HepG2 (cell line): Measurements from ENCODE around the gene TOB2. TPM values are rescaled to one million over a fixed set of nuclear protein-coding genes. Genes with fewer than 3 reads are reported as not detected.

Experiments used
- NFYB ChIP-seq: sonication (generic); formaldehyde crosslinking; IDR thresholded peaks from 2 replicates; pipeline ENCODE4 v1.4.0; 2020; ENCODE audit warnings: missing genetic modification reagents
- NKX3-1 ChIP-seq: sonication (generic); formaldehyde crosslinking; IDR thresholded peaks from 2 replicates; pipeline ENCODE4 v1.5.0; 2020; ENCODE audit warnings: missing genetic modification reagents
- NR2F1 ChIP-seq, 2 experiments: fragments of 450-650 bp in 1 of 2; formaldehyde crosslinking in 1 of 2; IDR thresholded peaks; 2 replicates each; pipeline versions ENCODE4 v1.5.0 to v1.6.1; 2016 to 2020; ENCODE audit warnings: mild to moderate bottlenecking in 1 of 2, missing compliant biosample characterization in 1 of 2, missing genetic modification reagents in 1 of 2, moderate library complexity in 1 of 2
- TCF7 ChIP-seq: sonication (generic); IDR thresholded peaks from 2 replicates; pipeline ENCODE4 v1.6.1; 2016; ENCODE audit warnings: antibody characterized with exemption, low read depth
- ZMYM4 ChIP-seq: sonication (generic); formaldehyde crosslinking; IDR thresholded peaks from 2 replicates; pipeline ENCODE4 v1.8.1; 2023; ENCODE audit warnings: mild to moderate bottlenecking, missing genetic modification reagents
- ZNF256 ChIP-seq: sonication (generic); formaldehyde crosslinking; conservative IDR thresholded peaks from 2 replicates; pipeline ENCODE4 v1.4.0; 2020; ENCODE audit warnings: missing genetic modification reagents
- ZNF30 ChIP-seq: sonication (generic); formaldehyde crosslinking; IDR thresholded peaks from 2 replicates; pipeline ENCODE4 v1.5.0; 2020; ENCODE audit warnings: mild to moderate bottlenecking, missing genetic modification reagents
- ZNF331 ChIP-seq: sonication (generic); formaldehyde crosslinking; IDR thresholded peaks from 2 replicates; pipeline ENCODE4 v1.4.0; 2020; ENCODE audit warnings: missing genetic modification reagents
- ZSCAN31 ChIP-seq: sonication (generic); formaldehyde crosslinking; IDR thresholded peaks from 2 replicates; pipeline ENCODE4 v1.5.0; 2020; ENCODE audit warnings: low read depth, mild to moderate bottlenecking, missing genetic modification reagents
- polyA plus RNA-seq, 8 experiments: library from polyadenylated mRNA; depleted of rRNA in 3 of 8; stranded (reverse) in 7 of 8; unstranded in 1 of 8; fragments of >200 nt; fragmentation: Illumina TruSeq in 4 of 8; extraction: Trizol in 4 of 8; gene quantifications; 2 replicates each; pipeline versions ENCODE4 v1.2.1 to v1.2.3, GENCODE V29; 2011 to 2016; ENCODE audit warnings: low read depth in 4 of 8, missing spikeins in 1 of 8, mixed read lengths in 1 of 8; ENCODE audit not compliant: insufficient read depth in 1 of 8
- total RNA-seq, 5 experiments: library from RNA; depleted of rRNA; stranded (reverse); fragments of >200 nt; fragmentation: Illumina TruSeq; extraction: Trizol; gene quantifications; 2 replicates each; pipeline ENCODE4 v1.2.3, GENCODE V29; 2016; ENCODE audit warnings: low read depth in 1 of 5
- TF ChIP-seq, protein P1 (sequence below): sonication (generic); formaldehyde crosslinking; IDR thresholded peaks from 2 replicates; pipeline ENCODE4 v1.8.0; 2022; ENCODE audit warnings: mild to moderate bottlenecking, missing genetic modification reagents; ENCODE audit not compliant: insufficient replicate concordance
- TF ChIP-seq, protein P2 (sequence below): sonication (generic); formaldehyde crosslinking; IDR thresholded peaks from 2 replicates; pipeline ENCODE4 v1.4.0; 2020; ENCODE audit warnings: missing genetic modification reagents
- TF ChIP-seq, protein P3 (sequence below): sonication (generic); formaldehyde crosslinking; IDR thresholded peaks from 2 replicates; pipeline ENCODE4 v1.4.0; 2020; ENCODE audit warnings: missing genetic modification reagents
- TF ChIP-seq, protein P4 (sequence below): IDR thresholded peaks from 2 replicates; pipeline ENCODE4 v1.6.1; 2012; ENCODE audit warnings: low read length, improper control_type of control experiment
- TF ChIP-seq, protein P5 (sequence below): sonication (generic); formaldehyde crosslinking; IDR thresholded peaks from 2 replicates; pipeline ENCODE4 v1.4.0; 2020; ENCODE audit warnings: mild to moderate bottlenecking, low read depth, missing genetic modification reagents

The TOB2 gene
- total and polyA plus RNA-seq, 2 of the 13 experiments (the other 11 are each of a cell fraction or from before 2014, with no cell fraction given) = 12.2 to 13.7 TPM

DNA sequence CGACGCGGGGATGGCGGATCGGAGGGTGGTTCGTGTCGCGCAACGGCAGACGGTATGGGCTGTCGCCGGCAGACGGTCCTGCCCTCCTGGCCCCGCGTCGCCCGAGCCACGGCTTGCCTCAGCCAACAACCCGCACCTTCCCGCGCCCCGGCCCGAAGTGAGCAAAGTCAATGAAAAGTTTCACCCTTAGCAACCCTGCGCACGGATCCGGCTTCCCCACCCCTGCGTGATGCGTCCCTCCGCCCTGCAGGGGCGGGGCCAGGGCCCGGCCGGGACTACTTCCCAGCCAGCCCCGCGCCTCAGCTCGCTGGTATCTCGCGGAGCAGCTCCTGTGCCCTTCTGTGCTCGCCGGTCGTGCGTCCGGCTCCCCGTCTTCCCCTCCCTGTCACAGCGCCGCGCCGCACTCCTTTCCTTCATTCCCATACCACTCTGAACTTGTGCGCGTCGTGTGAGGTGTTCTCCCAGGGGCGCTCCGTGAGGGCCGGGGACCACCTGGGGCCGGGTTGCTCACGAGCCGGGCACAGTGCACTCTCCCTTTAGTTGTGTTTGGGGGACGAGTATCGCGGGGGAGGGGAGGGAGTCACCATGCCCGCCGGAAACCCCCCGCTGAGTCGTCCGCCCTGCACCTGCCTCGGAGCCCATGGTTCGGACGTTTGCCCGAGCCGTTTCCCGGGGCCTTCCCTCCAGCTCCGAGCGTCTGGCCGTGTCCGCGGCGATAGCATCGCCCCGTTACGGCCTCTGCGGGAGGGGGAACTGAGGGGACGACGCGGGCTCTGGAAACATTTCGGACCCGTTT, at the start of gene TOB2 (continued):
- TF ChIP-seq, protein P1, sequence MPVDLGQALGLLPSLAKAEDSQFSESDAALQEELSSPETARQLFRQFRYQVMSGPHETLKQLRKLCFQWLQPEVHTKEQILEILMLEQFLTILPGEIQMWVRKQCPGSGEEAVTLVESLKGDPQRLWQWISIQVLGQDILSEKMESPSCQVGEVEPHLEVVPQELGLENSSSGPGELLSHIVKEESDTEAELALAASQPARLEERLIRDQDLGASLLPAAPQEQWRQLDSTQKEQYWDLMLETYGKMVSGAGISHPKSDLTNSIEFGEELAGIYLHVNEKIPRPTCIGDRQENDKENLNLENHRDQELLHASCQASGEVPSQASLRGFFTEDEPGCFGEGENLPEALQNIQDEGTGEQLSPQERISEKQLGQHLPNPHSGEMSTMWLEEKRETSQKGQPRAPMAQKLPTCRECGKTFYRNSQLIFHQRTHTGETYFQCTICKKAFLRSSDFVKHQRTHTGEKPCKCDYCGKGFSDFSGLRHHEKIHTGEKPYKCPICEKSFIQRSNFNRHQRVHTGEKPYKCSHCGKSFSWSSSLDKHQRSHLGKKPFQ (CRISPR knock-in tag) = peak; percentile 75
- TF ChIP-seq, protein P2, sequence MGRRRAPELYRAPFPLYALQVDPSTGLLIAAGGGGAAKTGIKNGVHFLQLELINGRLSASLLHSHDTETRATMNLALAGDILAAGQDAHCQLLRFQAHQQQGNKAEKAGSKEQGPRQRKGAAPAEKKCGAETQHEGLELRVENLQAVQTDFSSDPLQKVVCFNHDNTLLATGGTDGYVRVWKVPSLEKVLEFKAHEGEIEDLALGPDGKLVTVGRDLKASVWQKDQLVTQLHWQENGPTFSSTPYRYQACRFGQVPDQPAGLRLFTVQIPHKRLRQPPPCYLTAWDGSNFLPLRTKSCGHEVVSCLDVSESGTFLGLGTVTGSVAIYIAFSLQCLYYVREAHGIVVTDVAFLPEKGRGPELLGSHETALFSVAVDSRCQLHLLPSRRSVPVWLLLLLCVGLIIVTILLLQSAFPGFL (CRISPR knock-in tag) = no peak; the same call in 1 of the 2 replicates
- TF ChIP-seq NKX3-1 (CRISPR knock-in tag) (peak; percentile 91), ZSCAN31 (CRISPR knock-in tag) (peak; percentile 91), TCF7 (no peak), NFYB (CRISPR knock-in tag) (peak; percentile 53; the same call in 1 of the 2 replicates), ZNF256 (CRISPR knock-in tag) (peak; percentile 91), ZNF331 (CRISPR knock-in tag) (peak; percentile 96), ZNF30 (CRISPR knock-in tag) (0 out of 2 replicates have a peak, but pooled peaks have one; percentile 51), ZMYM4 (peak; percentile 64; the same call in 1 of the 2 replicates), NR2F1 (CRISPR knock-in tag; IDR thresholded peaks at IDR 0.05) (peak; percentile 74 to 79; a peak in 3 of 4 replicates)
- TF ChIP-seq, protein P3, sequence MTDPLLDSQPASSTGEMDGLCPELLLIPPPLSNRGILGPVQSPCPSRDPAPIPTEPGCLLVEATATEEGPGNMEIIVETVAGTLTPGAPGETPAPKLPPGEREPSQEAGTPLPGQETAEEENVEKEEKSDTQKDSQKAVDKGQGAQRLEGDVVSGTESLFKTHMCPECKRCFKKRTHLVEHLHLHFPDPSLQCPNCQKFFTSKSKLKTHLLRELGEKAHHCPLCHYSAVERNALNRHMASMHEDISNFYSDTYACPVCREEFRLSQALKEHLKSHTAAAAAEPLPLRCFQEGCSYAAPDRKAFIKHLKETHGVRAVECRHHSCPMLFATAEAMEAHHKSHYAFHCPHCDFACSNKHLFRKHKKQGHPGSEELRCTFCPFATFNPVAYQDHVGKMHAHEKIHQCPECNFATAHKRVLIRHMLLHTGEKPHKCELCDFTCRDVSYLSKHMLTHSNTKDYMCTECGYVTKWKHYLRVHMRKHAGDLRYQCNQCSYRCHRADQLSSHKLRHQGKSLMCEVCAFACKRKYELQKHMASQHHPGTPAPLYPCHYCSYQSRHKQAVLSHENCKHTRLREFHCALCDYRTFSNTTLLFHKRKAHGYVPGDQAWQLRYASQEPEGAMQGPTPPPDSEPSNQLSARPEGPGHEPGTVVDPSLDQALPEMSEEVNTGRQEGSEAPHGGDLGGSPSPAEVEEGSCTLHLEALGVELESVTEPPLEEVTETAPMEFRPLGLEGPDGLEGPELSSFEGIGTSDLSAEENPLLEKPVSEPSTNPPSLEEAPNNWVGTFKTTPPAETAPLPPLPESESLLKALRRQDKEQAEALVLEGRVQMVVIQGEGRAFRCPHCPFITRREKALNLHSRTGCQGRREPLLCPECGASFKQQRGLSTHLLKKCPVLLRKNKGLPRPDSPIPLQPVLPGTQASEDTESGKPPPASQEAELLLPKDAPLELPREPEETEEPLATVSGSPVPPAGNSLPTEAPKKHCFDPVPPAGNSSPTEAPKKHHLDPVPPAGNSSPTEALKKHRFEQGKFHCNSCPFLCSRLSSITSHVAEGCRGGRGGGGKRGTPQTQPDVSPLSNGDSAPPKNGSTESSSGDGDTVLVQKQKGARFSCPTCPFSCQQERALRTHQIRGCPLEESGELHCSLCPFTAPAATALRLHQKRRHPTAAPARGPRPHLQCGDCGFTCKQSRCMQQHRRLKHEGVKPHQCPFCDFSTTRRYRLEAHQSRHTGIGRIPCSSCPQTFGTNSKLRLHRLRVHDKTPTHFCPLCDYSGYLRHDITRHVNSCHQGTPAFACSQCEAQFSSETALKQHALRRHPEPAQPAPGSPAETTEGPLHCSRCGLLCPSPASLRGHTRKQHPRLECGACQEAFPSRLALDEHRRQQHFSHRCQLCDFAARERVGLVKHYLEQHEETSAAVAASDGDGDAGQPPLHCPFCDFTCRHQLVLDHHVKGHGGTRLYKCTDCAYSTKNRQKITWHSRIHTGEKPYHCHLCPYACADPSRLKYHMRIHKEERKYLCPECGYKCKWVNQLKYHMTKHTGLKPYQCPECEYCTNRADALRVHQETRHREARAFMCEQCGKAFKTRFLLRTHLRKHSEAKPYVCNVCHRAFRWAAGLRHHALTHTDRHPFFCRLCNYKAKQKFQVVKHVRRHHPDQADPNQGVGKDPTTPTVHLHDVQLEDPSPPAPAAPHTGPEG = peak; percentile 85
- TF ChIP-seq, protein P4, sequence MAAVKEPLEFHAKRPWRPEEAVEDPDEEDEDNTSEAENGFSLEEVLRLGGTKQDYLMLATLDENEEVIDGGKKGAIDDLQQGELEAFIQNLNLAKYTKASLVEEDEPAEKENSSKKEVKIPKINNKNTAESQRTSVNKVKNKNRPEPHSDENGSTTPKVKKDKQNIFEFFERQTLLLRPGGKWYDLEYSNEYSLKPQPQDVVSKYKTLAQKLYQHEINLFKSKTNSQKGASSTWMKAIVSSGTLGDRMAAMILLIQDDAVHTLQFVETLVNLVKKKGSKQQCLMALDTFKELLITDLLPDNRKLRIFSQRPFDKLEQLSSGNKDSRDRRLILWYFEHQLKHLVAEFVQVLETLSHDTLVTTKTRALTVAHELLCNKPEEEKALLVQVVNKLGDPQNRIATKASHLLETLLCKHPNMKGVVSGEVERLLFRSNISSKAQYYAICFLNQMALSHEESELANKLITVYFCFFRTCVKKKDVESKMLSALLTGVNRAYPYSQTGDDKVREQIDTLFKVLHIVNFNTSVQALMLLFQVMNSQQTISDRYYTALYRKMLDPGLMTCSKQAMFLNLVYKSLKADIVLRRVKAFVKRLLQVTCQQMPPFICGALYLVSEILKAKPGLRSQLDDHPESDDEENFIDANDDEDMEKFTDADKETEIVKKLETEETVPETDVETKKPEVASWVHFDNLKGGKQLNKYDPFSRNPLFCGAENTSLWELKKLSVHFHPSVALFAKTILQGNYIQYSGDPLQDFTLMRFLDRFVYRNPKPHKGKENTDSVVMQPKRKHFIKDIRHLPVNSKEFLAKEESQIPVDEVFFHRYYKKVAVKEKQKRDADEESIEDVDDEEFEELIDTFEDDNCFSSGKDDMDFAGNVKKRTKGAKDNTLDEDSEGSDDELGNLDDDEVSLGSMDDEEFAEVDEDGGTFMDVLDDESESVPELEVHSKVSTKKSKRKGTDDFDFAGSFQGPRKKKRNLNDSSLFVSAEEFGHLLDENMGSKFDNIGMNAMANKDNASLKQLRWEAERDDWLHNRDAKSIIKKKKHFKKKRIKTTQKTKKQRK = no peak
- TF ChIP-seq, protein P5, sequence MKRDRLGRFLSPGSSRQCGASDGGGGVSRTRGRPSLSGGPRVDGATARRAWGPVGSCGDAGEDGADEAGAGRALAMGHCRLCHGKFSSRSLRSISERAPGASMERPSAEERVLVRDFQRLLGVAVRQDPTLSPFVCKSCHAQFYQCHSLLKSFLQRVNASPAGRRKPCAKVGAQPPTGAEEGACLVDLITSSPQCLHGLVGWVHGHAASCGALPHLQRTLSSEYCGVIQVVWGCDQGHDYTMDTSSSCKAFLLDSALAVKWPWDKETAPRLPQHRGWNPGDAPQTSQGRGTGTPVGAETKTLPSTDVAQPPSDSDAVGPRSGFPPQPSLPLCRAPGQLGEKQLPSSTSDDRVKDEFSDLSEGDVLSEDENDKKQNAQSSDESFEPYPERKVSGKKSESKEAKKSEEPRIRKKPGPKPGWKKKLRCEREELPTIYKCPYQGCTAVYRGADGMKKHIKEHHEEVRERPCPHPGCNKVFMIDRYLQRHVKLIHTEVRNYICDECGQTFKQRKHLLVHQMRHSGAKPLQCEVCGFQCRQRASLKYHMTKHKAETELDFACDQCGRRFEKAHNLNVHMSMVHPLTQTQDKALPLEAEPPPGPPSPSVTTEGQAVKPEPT (CRISPR knock-in tag) = peak; percentile 93
